WI38 (cell line): Measurements from ENCODE around the gene SLC6A9.

Source experiments
- H3K4me3 ChIP-seq: 2 replicates; pipeline ENCODE4 v1.5.1; 2011; ENCODE audit warnings: low read depth, mild to moderate bottlenecking, control low read depth, low read length
- CTCF ChIP-seq: IDR thresholded peaks from 2 replicates; pipeline ENCODE4 v1.5.1; 2012; ENCODE audit warnings: low read depth, mild to moderate bottlenecking, control low read depth, low read length

Gene SLC6A9

DNA sequence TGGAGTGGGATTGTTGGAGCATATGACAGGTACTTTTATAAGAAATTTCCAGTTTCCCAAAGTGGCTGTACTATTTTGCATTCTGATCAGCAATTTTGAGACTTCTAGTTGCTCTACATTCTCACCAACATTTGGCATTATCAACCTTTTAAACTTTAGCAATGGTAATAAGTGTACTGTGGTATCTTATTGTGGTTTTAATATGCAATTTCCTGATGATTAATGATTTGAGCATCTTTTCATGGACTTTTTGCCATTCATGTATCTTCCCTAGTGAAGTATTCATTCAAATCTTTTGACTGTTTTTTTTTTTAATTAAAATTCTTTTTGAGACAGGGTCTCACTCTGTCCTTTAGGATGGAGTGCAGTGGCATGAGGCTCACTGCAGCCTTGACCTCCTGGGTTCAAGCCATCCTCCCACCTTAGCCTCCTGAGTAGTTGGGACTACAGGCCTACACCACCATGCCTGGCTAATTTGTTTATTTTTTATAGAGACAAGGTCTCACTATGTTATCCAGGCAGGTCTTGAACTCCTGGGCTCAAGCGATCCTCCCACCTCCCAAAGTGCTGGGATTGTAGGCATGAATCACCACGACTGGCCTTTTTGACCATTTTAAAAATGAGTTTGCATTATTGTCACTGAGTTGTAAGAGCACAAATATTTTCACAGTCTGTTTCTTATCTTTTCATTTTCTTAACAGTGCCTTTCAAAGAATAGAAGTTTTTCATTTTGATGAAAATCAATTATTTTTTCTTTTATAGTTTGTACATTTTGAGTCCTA is 7.8 kb upstream of the SLC6A9 start:
- no peak overlapping the region for H3K4me3 ChIP-seq
- TF ChIP-seq CTCF, result no peak

- no peak for TF ChIP-seq CTCF
- no peak overlapping the region for H3K4me3 ChIP-seq
Observed at GRCh38 chr1:44037154-44037553, 5.9 kb upstream of the SLC6A9 start.

GRCh38 chr1:44036409-44037139 is 5.3 kb upstream of the SLC6A9 start:
- TF ChIP-seq CTCF, result peak; percentile 75
- no peak overlapping the region for H3K4me3 ChIP-seq

GRCh38 chr1:44035726-44036408 is 4.6 kb upstream of the SLC6A9 start:
- no peak for TF ChIP-seq CTCF

GRCh38 chr1:44034976-44035716 is 3.9 kb upstream of the SLC6A9 start:
- no peak for TF ChIP-seq CTCF
- no peak overlapping the region for H3K4me3 ChIP-seq

More at GRCh38 chr1:44035726-44036408, 4.6 kb upstream of the SLC6A9 start:
- H3K4me3 ChIP-seq, result no peak overlapping the region

GRCh38 chr1:44034423-44034822 is 3.2 kb upstream of the SLC6A9 start:
- H3K4me3 ChIP-seq, result no peak overlapping the region
- no peak for TF ChIP-seq CTCF
